IPS DF 4.7 (cell line): ENCODE results near the gene RGS19.
"Not testable (repeated sequence)": the region's sequence is repeated elsewhere in the genome, so short reads cannot be mapped to it uniquely, and the experiment has no call there.

Experiments
- DNase-seq: peaks from one replicate; pipeline ENCODE4 v3.0.0-alpha.2; 2013; ENCODE audit warnings: low spot score; ENCODE audit errors: extremely low read depth

Gene RGS19, protein sequence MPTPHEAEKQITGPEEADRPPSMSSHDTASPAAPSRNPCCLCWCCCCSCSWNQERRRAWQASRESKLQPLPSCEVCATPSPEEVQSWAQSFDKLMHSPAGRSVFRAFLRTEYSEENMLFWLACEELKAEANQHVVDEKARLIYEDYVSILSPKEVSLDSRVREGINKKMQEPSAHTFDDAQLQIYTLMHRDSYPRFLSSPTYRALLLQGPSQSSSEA

DNA sequence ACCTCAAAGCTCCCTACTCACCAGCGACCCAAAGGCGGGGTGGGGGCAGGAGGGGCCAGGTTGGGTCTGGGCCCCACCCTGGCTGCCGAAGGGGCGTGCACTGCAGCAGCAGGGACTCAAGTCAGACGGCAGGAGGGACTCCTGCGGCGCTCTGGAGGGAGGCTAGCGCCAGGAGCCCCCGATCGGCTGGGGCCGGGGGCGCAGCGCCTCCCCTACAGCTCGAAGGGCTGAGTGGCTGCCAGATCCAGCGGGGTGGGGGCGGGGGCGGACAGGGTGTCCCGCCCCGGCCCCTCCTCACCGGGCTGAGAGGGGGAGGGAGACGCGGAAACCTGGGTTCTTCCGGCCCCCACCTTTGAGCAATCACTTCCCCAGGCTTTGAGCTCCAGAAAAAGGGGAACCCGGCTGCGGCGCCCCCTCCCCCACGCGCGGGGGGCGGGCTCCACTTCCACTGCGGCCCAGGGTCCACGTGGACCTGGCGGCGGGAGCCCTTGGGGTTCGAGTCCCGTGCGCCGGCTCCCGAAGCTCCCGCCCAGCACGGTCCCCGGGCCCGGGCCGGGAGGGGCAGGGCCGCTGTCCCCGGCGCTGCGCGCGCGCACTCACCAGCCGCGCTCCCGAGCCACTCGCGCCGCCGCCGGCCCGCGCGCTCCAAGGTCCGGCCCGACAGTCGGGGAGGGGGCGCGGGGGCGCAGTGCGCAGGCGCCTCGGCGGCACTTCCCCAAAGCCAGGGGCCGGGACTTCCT is at the start of gene RGS19:
Gene RGS19 (minus strand): TSS at position 246 of the 740 bp plus-strand sequence. CDS start 2,632 bp downstream, outside the sequence.
- DNase-seq: no peak

DNA sequence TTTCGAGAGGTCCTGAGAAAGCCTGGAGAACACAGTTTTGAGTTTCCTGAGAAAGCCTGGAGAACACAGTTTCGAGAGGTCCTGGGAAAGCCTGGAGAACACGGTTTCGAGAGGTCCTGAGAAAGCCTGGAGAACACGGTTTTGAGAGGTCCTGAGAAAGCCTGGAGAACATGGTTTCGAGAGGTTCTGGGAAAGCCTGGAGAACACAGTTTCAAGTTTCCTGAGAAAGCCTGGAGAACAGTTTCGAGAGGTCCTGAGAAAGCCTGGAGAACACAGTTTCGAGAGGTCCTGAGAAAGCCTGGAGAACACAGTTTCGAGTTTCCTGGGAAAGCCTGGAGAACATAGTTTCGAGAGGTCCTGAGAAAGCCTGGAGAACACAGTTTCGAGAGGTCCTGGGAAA is 44.2 kb upstream of the RGS19 start:
- not testable (repeated sequence) for DNase-seq

DNA sequence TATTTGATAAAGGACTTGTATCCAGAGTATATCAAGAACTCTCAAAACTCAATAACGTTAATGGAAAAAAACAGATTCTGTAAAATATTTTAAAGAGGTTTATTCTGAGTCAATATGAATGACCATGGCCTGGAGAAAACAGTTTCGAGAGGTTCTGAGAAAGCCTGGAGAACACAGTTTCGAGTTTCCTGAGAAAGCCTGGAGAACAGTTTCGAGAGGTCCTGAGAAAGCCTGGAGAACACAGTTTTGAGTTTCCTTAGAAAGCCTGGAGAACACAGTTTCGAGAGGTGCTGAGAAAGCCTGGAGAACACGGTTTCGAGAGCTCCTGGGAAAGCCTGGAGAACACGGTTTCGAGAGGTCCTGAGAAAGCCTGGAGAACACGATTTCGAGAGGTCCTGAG is 43.6 kb upstream of the RGS19 start:
- DNase-seq: not testable (repeated sequence)

DNA sequence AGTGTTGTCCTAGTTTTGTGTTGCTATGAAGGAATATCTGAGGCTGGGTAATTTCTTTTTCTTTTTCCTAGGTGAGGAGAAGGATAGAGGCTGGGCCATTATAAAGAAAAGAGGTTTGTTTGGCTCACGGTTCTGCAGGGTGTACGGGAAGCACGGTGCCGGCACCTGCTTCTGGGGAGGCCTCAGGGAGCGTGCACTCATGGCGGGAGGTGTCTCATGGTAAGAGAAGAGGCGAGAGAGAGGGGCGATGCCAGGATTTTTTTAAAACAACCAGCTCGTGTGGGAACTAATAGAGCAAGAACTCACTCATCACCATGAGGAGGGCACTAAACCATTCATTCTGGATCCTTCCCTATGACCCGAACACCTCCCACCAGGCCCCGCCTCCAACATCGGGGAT is 42.3 kb upstream of the RGS19 start:
- DNase-seq: no peak

DNA sequence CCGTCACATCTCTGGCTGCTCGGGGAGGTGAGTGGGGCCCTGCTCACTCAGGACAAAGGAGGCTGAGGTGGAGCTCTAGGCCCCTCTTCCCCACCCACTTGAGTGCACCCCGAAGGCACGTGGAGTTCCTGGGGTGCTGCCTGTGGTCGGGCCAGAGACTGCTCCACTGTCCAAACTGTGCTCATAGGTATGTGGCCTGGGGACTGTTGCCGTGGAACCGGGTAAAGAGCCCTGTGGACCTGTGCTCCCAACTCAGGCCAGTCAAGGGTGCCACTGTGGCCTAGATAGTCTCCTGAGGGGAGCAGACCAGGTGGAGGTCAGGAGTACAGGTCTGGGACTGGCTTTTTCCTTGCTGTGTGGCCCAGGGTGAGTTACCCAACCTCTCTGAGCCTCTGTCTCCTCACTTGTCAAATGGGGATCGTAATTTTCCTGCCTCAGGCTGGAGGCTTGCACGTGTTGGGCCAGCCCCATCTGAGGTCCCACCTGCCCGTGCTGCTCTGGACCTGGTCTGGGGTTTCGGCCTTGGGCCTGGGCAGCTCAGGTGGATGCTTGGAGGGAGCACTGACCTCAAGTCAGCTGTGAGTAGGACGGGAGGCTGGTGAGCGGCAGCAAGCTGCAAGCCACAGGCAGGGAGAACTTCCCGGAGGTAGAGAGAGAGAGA is 40.5 kb upstream of the RGS19 start:
- DNase-seq: no peak

DNA sequence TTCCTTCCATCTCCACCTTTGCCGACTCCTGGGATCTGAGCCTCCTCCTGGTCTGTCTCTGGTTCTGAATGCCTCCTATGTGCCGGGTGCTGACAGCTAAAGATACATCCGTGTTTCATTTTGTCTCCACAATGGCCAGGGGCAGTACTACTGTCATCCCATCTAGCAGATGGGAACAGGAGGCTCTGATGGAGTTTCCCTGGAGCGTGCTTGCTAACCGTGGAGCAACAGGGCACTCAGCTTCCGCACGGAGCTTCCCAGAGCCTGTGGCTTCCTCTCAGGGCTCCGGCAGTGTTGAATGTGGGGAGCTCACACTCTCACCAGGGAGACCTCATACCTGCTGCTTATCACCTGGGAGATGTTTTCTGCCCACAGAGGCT is 40.0 kb upstream of the RGS19 start:
- DNase-seq: no peak

DNA sequence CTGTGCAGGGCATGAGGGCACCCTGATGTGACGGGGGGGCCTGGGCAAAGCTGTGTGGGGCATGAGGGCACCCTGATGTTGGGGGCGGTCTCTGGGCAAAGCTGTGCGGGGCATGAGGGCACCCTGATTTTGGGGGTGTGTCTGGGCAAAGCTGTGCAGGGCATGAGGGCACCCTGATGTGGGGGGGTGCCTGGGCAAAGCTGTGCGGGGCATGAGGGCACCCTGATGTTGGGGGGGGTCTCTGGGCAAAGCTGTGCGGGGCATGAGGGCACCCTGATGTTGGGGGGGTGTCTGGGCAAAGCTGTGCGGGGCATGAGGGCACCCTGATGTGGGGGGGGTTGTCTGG is 38.1 kb upstream of the RGS19 start:
- DNase-seq: not testable (repeated sequence)

DNA sequence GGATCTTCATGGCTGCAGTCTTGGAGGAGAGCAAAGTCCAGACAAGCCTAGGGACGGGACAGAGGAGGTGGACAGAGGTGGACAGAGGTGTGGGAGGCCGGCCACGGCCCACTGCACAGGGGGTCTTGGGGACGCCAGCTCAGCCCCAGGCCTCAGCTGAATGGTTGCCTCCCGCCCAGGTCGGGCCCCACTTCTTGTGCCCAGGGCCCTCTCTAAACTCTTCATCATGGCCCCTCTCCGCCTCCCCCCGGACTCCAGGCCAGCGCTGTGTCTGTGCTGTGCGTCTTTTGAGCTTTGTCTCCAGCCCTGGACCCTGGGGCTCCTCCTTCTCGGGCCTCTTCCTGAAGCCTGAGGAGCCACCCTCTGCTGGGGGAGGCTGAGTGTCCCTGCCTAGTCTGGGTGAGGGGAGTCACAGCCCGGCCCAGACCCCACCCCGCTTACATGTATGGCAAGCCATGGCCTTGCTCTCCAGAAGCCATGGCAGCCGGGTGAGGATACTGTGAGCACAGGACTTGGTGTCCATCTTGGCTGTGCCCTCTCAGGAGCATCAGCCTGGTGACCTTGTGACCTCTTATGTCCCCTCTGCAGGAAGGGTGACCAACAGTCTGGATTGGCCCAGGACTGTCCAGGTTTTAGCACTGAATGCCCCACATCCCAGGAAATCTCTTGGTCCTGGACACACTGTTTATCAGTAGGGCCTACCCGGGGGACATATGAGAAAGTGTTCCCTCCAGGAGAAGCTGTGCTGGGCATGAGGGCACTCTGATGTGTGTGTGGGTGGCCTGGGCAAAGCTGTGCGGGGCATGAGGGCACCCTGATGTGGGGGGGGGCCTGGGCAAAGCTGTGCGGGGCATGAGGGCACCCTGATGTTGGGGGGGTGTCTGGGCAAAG is 37.5 kb upstream of the RGS19 start:
- no peak for DNase-seq

DNA sequence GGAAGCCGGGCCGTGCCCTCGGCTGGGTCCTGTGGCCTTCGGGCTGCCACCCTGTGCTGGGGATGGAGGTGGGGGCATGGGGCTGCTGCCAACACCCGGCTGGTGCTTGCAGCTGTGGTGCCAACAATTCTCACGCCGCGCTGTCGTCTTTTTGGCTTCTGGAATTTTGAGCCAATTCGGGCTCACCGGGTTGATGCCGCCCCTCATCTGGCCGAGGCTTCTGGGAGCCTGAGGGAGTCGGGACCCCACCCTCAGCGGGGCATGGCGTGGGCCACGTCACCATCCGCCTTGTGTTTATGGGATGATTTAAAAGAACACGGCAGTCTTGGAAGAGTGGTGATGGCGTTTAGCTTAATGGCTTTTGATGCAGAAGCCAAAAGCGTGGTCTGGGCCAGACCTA is 36.7 kb upstream of the RGS19 start:
- DNase-seq: no peak

DNA sequence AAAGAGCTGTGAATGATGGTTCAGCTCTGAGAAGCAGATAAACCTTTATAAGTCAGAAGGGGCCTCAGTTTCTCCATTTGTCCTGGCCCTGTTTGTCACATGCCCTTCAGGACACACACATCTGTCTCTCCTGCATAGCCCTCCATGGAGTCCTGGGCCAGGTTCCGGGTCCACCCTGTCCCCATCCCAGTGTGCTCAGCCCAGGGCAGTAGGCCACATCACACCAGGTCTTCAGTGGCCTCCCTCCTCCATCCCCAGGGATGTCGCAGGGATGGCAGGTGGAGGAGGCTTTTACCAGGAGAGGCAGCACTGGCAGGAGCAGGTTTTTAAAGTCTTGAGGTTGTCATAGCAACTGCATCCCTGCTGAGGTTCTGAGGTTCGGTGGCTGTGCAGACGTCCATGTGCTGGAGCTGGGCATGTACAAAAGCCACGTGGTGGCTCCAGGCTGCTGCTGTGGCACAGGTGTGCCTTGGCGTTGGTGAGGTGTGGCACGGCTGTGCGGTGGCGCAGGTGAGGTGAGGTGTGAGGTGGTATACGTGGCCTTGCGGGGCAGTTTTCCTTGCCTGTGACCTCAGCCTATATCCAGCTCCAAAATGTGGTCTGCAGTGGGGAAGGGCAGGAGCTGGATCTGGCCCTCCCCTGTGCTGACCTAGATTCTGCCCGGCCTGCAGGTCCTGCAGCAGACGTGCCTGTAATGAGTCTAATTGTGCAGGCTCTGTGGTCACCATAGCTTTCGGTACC is 36.0 kb upstream of the RGS19 start:
- no peak for DNase-seq

DNA sequence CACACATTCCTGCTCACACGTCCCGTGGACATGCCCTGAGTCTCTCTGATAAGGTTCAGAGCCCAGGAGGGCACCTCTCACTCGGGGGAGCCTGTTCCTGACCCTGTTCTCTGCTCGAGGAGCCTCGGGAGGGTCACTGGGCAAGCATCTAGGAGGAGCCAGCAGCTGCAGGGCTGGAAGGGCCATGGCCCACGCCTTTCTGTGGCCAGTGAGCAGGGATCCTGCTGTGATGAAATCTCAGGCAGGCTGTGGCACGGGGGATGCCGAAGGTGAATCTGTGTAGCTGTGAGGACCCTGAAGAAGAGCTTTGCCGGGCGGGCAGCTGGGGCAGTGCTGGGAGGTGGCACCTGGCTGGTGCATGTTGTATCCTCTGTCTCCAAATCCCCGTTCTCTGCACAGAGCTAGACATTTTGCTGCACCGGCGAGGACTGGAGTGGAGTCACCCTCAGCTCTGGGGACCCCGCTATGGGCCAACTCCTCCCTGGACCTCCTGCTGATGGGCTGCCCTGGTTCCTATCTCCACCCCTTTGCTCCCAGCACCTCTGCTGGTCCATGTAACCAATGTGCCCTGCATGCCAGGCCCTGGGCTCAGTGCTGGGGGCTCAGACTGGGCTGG is 35.1 kb upstream of the RGS19 start:
- DNase-seq: no peak

DNA sequence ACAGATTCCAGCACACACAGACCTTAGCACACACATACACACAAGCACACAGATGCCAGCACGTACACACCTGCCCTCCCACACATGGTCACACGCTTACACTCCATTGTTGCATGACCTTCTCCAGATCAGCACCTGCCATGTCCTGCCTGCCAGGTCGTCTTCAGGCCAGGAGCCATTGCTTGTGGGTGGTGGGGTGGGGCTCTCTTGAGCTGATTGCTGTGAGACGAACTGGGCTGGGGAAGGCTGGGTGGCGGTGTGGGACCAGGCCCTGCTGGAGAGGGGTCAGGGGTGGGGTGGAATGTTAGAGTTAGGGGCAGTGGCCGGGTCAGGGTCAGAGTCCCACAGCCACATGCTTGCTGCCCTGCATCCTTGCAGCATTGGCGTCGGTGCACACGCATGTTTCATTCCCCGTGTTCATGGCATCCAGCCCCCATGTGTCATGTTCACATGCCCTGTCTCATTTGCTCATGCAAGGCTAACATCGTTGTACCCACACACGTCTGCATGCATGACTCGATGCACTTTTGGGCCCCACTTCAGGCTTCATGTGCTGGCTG is 34.6 kb upstream of the RGS19 start:
- no peak for DNase-seq

DNA sequence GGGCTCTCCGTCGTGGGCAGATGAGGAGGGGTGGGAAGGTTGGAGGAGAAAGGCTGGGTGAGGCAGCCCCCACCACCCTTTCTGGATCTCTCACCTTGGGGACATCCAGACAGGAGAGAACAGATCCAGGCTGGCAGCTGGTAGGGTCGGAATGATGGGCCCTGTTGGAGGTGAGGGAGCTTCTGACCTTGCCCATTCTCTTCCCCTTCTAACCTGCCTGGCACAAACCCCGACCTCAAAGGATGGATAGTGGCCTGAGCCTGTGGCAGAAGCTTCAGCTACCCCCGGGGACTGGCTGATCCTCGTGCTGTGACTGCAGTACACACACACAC is 34.1 kb upstream of the RGS19 start:
- no peak for DNase-seq

DNA sequence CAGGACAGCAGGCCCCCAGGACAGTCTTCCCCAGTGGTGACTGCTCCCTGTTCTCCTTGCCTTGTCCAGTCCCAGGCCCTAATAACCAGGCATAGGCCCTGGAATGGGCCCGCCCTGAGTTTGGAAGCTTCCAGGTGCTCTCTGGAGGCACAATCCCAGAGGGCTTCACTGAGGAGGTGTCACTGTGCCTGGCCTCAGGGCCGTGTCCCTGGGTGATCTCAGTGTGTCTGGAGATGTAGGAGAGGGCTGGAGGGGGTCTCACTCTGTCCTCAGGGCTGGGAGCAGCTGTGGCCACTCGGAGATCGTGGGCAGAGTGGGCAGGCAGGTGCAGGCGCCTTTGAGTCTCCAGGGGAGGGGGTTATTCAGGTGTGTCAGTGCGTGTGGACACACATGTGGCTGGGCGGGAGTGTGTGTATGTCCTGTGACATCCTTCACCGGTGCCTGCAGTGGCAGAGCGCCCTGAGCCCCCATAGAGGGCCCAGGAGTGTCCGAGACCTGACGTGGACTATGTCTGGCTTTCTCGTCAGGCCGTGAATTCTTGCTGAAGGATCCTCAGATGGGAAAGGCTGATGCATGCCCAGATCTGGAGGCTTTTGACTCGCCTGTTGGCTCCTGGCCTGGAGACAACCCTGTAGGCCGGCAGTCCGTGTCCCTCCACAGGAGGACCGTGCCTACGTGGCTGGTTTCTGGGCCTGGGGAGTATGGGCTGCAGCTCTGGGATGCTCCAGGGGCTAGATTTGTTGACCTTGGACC is 33.5 kb upstream of the RGS19 start:
- no peak for DNase-seq

DNA sequence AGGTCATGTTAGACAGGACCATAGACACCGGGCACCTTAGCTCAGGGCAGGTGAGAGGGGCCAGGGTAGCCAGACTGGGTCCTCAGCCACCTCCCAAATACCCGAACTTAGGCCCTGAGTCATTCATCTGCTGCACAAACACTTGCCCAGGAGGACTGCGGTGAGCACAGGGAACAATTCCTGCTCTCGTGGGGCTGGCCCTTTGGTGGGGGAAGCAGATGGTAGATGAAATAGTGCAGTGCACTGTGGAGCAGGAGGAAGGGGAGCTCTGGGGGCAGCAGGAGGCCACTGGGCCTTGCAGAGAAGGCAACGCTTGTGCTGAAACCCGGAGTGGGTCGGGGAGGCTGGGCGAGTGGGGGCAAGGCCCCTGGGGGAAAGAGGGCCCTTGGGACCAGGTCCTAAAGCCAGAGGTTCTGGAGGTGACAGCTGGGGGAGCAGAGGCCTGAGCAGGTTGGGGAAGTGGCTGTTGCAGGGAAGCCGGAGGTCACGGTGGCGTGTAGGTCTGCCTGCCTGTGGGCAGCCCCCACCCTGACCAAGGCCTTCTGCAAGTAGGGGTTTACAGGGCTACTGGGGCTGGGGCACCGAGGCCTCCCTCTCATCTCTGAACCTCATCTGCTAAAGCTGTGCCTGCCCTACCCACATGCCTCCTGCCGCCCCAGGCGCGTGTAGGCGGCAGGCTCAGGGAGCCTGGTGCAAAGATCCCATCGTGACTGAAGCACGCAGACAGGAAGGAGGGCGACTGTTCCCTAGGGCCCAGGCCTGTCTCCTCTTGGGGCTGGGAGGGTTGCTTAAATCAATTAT is 32.7 kb upstream of the RGS19 start:
- DNase-seq: no peak

DNA sequence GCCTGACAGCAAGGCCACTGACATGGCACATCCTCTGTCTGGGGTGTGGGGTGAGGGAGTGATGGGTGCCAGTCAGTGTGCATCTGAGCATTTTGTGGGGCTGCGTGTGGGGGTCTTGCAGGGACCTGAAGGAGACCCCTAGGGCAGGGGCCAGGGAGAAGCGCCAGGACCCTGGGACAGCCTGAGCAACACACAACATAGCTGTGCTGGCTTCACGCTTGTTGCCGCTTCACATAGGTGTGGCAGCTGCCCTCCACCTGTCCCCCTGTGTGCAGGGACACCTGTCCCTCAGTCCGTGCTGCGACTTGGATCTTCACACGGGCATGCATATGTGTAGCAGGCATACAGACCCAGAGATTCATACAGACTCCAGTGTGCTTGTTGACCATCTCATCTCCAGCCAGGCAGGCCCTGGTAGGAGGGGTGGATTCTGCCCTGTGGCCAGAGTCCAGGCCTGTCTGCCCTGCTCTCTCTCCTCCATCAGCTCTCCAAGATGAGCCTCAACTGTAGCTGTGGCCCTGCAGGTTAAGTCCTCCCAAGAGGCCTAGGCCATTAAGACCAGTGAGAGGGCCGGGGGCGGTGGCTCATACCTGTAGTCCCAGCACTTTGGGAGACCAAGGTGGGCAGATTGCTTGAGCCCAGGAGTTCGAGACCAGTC is 31.2 kb upstream of the RGS19 start:
- no peak for DNase-seq

DNA sequence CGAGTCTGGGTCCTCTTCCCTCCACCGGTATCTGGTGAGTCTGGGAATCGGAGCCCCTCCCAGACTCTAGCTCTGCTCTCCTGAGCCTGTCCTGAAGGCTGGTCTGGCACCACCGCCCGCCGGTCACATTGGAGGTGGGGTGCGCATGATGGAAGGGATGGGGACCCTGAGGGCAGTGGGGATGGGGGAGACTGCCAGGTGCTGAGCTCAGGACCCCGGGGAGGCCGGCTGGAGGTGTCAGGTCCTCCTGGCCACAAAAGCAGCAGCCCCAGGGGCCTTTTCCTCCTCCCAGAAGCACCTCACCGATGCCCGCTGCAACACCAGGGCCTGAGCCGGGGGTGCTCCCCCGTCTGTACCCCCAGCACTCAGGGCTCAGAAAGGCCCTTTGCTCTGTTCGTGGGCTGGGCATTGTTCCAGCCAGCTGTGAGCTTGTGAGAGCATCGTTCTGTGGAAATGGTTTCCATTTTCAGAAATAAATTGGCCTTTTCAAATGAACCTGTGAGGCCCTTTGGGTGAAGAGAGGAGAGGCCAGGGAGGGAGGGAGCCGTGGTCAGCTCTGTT is 30.6 kb upstream of the RGS19 start:
- no peak for DNase-seq
